Activated naive CD8-positive, alpha-beta T cell treated with anti-CD3 and anti-CD28 coated beads for 36 hours (primary cell): ENCODE data around the gene LSM7. TPM values are rescaled to one million over a fixed set of nuclear protein-coding genes. Genes with fewer than 3 reads are reported as not detected.

Source experiments
- DNase-seq: peaks from one replicate; pipeline ENCODE4 v3.0.0; 2021
- H3K27ac Mint-ChIP-seq: one replicate; pipeline ENCODE4 v1.8.0; 2022; ENCODE audit warnings: mild to moderate bottlenecking, moderate library complexity, mixed read lengths
- H3K27me3 Mint-ChIP-seq: one replicate; pipeline ENCODE4 v1.8.0; 2022; ENCODE audit warnings: mild to moderate bottlenecking, mixed read lengths
- H3K36me3 Mint-ChIP-seq: one replicate; pipeline ENCODE4 v1.8.0; 2021; ENCODE audit warnings: mild to moderate bottlenecking, mixed read lengths
- H3K4me1 Mint-ChIP-seq: one replicate; pipeline ENCODE4 v1.8.0; 2021; ENCODE audit warnings: mixed read lengths
- H3K4me3 Mint-ChIP-seq: one replicate; pipeline ENCODE4 v1.8.0; 2022; ENCODE audit warnings: mild to moderate bottlenecking, moderate library complexity, mixed read lengths
- H3K9me3 Mint-ChIP-seq: one replicate; pipeline ENCODE4 v1.8.0; 2022; ENCODE audit warnings: mixed read lengths
- total RNA-seq, 2 experiments: library from RNA; stranded (reverse); gene quantifications; one replicate each; pipeline ENCODE4 v1.2.3, GENCODE V29; 2021

LSM7 gene
- total RNA-seq, 2 experiments from 2014 or later, result 175 to 187 TPM

DNA sequence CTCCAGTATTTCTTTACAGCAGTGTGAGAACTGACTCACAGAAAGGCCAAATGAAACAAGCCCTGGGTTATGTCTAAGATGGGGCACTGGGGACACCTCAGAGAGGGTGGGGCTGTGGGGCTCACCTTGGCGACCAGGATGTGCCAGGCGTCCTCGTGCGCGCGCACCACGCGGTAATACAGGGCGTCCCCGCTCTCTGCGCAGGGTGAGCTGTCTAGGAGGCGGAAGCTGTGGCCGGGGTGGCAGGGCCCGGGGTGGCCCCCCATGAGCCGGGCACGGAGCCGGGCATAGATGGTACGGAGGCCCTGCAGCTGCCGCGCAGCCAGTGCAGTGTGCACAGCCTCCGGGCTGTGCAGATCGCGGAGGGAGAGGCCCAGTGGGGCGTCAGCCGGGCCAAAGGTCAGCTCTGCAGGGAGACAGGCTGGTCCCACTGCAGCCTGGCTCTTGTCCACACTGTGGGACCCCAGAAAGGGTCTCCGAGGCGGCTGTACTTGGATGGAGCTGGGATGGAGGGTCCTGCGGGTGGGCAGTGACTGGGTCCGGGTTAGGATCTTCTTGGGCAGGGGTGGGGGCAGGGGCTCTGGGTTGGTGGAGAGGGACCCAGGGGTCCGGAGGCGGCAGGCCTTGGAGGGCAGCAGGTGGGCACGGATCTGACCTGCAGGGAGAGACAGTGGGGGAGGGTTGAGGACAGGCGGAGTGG, 49.8 kb downstream of the LSM7 start:
- Mint-ChIP-seq H3K27ac (no peak overlapping the region), H3K9me3 (no peaks in the 10 kb centered on the region), H3K36me3 (peaks cover 13% of the 10 kb centered on the region), H3K4me1 (peaks cover 22% of the 10 kb centered on the region), H3K4me3 (no peak overlapping the region), H3K27me3 (no peaks in the 10 kb centered on the region)
- no peak for DNase-seq

GRCh38 chr19:2277138-2277537, 51.2 kb downstream of the LSM7 start:
- Mint-ChIP-seq H3K4me1 (peaks cover 21% of the 10 kb centered on the region), H3K4me3 (no peak overlapping the region), H3K27ac (peak overlapping the region; percentile 42), H3K9me3 (no peaks in the 10 kb centered on the region), H3K36me3 (peaks cover 23% of the 10 kb centered on the region), H3K27me3 (no peaks in the 10 kb centered on the region)
- no peak for DNase-seq

GRCh38 chr19:2276429-2276986, 51.9 kb downstream of the LSM7 start:
- Mint-ChIP-seq H3K27me3 (no peaks in the 10 kb centered on the region), H3K9me3 (no peaks in the 10 kb centered on the region)

DNA sequence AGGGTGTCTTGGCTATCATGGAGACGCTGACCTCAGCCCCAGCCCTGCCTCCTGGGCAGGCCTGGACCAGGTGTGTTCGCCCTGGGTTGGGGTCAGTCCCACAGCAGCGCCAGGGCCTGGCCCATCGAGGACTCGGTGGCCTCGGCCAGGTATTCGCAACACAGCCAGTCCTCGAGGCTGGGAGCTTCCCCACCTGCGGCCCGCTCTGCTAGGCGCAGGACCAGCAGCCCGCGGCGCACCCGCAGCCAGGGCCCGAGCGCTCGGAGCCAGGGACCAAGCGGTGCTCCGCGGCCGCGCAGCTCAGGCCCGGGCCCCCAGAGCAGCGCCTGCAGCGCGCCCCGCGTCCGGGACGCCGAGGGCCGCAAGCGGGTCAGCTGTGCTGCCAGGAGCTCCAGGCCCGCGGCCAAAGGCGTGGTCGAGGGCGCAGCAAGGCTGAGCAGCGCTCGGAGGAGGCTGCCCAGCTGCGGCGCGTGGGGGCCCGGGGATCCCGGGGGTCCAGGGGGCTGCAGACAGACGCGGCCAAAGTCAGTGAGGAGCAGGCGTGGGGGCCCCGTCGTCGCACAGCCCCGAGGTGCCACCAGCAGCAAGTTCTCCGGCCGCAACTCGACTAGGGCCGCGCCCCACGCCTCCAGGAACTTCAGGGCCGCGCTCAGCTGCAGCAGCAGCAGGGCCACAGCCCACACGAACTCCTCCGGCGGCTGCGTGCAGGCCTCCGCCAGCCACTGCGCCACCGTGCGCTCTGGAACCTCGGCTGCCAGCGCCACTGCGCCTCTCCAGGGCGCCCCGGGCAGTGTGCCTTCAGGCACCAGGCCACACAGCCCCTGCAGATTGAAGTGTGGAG, 52.6 kb downstream of the LSM7 start:
- no peak overlapping the region for H3K4me3 Mint-ChIP-seq
- H3K27ac Mint-ChIP-seq, result no peak overlapping the region
- no peak for DNase-seq
- H3K36me3 Mint-ChIP-seq, result peaks cover 33% of the 10 kb centered on the region
- H3K4me1 Mint-ChIP-seq, result peaks cover 24% of the 10 kb centered on the region
- H3K9me3 Mint-ChIP-seq, result no peaks in the 10 kb centered on the region
- H3K27me3 Mint-ChIP-seq, result no peaks in the 10 kb centered on the region

More at GRCh38 chr19:2276429-2276986, 51.9 kb downstream of the LSM7 start:
- H3K4me1 Mint-ChIP-seq, result peaks cover 22% of the 10 kb centered on the region
- no peak overlapping the region for H3K4me3 Mint-ChIP-seq
- DNase-seq, result no peak
- H3K27ac Mint-ChIP-seq, result no peak overlapping the region
- peaks cover 29% of the 10 kb centered on the region for H3K36me3 Mint-ChIP-seq

- peaks cover 24% of the 10 kb centered on the region for H3K4me1 Mint-ChIP-seq
- DNase-seq, result peak; percentile 47
- H3K27ac Mint-ChIP-seq, result peak overlapping the region; percentile 54
- H3K27me3 Mint-ChIP-seq, result no peaks in the 10 kb centered on the region
- no peaks in the 10 kb centered on the region for H3K9me3 Mint-ChIP-seq
- peaks cover 35% of the 10 kb centered on the region for H3K36me3 Mint-ChIP-seq
- no peak overlapping the region for H3K4me3 Mint-ChIP-seq
These were observed 53.4 kb downstream of the LSM7 start for GRCh38 chr19:2274931-2275535.

DNA sequence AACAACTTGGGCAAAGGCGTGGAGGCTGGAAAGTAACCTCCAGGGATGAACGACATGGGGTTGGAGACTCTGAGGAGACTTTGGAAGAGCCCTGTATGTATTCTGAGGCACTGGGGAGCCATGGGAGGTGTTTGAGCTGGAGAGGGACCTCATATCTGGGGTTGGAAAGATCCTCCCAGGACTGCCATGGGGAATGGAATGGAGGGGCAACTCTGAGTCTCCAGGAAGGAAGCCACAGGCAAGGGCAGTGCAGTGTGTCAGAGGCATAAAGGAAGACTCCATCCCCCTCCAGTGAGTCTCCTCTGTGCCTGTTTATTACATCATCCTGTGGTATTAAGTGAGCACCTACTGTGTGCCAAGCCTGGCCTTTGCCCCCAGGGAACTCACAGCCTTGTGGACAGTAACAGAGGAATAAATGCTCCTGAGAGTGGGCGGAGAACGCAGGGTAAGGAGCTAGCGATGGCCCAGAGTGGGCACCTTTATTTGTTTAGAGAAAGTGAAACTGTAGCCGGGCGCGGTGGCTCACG, 54.1 kb downstream of the LSM7 start:
- Mint-ChIP-seq H3K4me3 (peak overlapping the region; percentile 78), H3K4me1 (peaks cover 24% of the 10 kb centered on the region), H3K9me3 (no peaks in the 10 kb centered on the region), H3K36me3 (peaks cover 43% of the 10 kb centered on the region), H3K27me3 (no peaks in the 10 kb centered on the region), H3K27ac (peak overlapping the region; percentile 91)
- no peak for DNase-seq

- peak overlapping the region; percentile 91 for H3K27ac Mint-ChIP-seq
- H3K27me3 Mint-ChIP-seq, result no peaks in the 10 kb centered on the region
- DNase-seq, result peak; percentile 92
- no peaks in the 10 kb centered on the region for H3K9me3 Mint-ChIP-seq
- peak overlapping the region; percentile 78 for H3K4me3 Mint-ChIP-seq
- H3K36me3 Mint-ChIP-seq, result peaks cover 43% of the 10 kb centered on the region
- peaks cover 24% of the 10 kb centered on the region for H3K4me1 Mint-ChIP-seq
These were observed 54.8 kb downstream of the LSM7 start for GRCh38 chr19:2273356-2274184.

Other genes starting within 250 kb of the LSM7 start
- gene MOB3A, start 232.3 kb downstream of the LSM7 start, total RNA-seq, result 100 to 1,000 TPM; 147 to 153 TPM
- gene IZUMO4, start 231.7 kb downstream of the LSM7 start, total RNA-seq, result 10 to 100 TPM; 12.4 to 12.6 TPM
- 10 to 100 TPM; 92.0 to 96.0 TPM for gene AP3D1, start 177.0 kb downstream of the LSM7 start, total RNA-seq
- gene DOT1L, start 164.7 kb downstream of the LSM7 start, total RNA-seq, result 10 to 100 TPM; 71.8 to 75.1 TPM
- gene PLEKHJ1, start 92.3 kb downstream of the LSM7 start, total RNA-seq, result 10 to 100 TPM; 82.7 to 84.6 TPM
- 100 to 1,000 TPM; 160 to 162 TPM for gene SF3A2, start 91.8 kb downstream of the LSM7 start, total RNA-seq
- gene AMH, start 79.3 kb downstream of the LSM7 start, total RNA-seq, result 1 to 10 TPM; 7.4 to 10.0 TPM
- gene JSRP1, start 72.2 kb downstream of the LSM7 start, total RNA-seq, result under 1 TPM; 0.45 to 0.50 TPM
- gene PEAK3, start 46.4 kb downstream of the LSM7 start, total RNA-seq, result not detected
- under 1 TPM in 1 of 2 experiments, not detected in 1; 0.28 TPM for gene LINGO3, start 20.4 kb downstream of the LSM7 start, total RNA-seq
- gene SPPL2B, start 98 bp upstream of the LSM7 start, total RNA-seq, result 10 to 100 TPM; 47.1 to 53.2 TPM
- not detected for gene TMPRSS9, start 31.7 kb upstream of the LSM7 start, total RNA-seq
- 100 to 1,000 TPM; 179 to 184 TPM for gene TIMM13, start 99.0 kb upstream of the LSM7 start, total RNA-seq
- 100 to 1,000 TPM; 105 to 107 TPM for gene LMNB2, start 128.4 kb upstream of the LSM7 start, total RNA-seq
- gene GADD45B, start 147.5 kb upstream of the LSM7 start, total RNA-seq, result 10 to 100 TPM; 83.0 to 97.2 TPM